Neural cell (in vitro differentiated cells): ENCODE data around the gene GABPB1.

Experiments
- CTCF ChIP-seq: fragments of 450-650 bp; IDR thresholded peaks from 2 replicates; pipeline ENCODE4 v1.5.1; 2014; ENCODE audit warnings: antibody characterized with exemption, mild to moderate bottlenecking, moderate library complexity; ENCODE audit not compliant: poor library complexity, severe bottlenecking
- EP300 ChIP-seq: fragments of 450-650 bp; conservative IDR thresholded peaks from 2 replicates; pipeline ENCODE4 v1.6.1; 2014; ENCODE audit warnings: antibody characterized with exemption, mild to moderate bottlenecking, moderate library complexity; ENCODE audit not compliant: poor library complexity, severe bottlenecking
- EZH2 ChIP-seq: fragments of 200-600, 300-800 bp; shearing (Covaris generic), sonication (generic); IDR thresholded peaks from 2 replicates; pipeline ENCODE4 v1.6.1; 2014; ENCODE audit warnings: antibody characterized with exemption, low read length, borderline replicate concordance, mild to moderate bottlenecking; ENCODE audit not compliant: insufficient read depth, poor library complexity, severe bottlenecking
- POLR2AphosphoS5 ChIP-seq: IDR thresholded peaks from 2 replicates; pipeline ENCODE4 v1.6.1; 2012
- RAD21 ChIP-seq: fragments of 450-650 bp; conservative IDR thresholded peaks from 2 replicates; pipeline ENCODE4 v1.6.1; 2014; ENCODE audit warnings: antibody characterized with exemption, mild to moderate bottlenecking, moderate library complexity
- REST ChIP-seq: IDR thresholded peaks from 2 replicates; pipeline ENCODE4 v1.6.1; 2012; ENCODE audit warnings: borderline replicate concordance

- TF ChIP-seq CTCF = no peak
- TF ChIP-seq EZH2 = no peak
- TF ChIP-seq REST = no peak
- no peak for TF ChIP-seq POLR2AphosphoS5
- TF ChIP-seq RAD21 = no peak
- no peak for TF ChIP-seq EP300
Observed at GRCh38 chr15:50231761-50232160, 123.2 kb downstream of the GABPB1 start.
